ENCODE measurements around the gene SEC24B.
"Not testable (repeated sequence)": the region's sequence is repeated elsewhere in the genome, so short reads cannot be mapped to it uniquely, and the experiment has no call there.

Gene SEC24B

DNA sequence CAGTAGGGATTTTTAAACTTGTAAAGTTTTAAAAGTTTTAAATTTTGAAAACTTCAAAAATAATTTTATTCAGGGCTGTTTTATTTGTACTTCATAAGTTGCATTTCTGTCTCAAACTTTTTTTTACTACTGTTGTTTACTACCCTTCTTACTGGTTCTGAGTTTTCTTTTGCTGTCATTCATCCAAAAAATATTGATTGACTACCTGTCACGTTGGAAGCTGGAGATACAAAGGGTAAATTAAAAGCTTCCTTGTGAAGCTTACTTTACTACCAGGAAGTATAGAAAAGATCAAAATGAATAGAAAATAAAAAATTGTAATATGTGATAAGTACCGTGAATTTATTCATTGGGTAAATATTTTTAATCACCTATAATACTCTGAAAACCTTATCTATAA, 77.1 kb downstream of the SEC24B start:
- H3K4me1 Mint-ChIP-seq (ENCODE audit: low read depth) = no peaks in the 10 kb centered on the region
- H3K9me3 Mint-ChIP-seq = no peaks in the 10 kb centered on the region
- H3K4me3 Mint-ChIP-seq = no peak overlapping the region
- no peaks in the 10 kb centered on the region for H3K27me3 Mint-ChIP-seq (ENCODE audit: low read depth)
- no peak overlapping the region for H3K27ac Mint-ChIP-seq
- peaks cover 35% of the 10 kb centered on the region for H3K36me3 Mint-ChIP-seq (ENCODE audit: low read depth)

DNA sequence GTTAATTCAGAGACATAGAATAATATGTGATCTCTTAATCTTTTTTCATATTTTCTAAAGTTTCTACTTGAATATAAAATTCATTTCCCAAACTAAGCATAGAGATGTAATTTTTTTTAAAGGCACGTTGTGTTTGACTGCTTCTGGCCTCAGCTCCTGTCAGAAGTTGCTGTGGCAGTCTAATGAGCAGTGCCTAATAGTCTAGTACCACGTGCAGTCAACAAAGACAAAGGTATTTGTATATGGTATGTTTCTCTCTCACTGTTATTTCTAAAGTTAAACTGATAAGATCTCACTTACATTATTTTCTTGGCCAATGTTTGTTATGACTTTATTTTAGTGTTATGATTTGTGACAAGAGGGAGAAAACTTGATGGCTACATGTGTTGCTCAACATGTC, 77.8 kb downstream of the SEC24B start:
- Mint-ChIP-seq H3K9me3 (no peaks in the 10 kb centered on the region), H3K36me3 (ENCODE audit: low read depth) (peaks cover 34% of the 10 kb centered on the region), H3K27ac (no peak overlapping the region), H3K27me3 (ENCODE audit: low read depth) (no peaks in the 10 kb centered on the region), H3K4me1 (ENCODE audit: low read depth) (no peaks in the 10 kb centered on the region), H3K4me3 (no peak overlapping the region)

DNA sequence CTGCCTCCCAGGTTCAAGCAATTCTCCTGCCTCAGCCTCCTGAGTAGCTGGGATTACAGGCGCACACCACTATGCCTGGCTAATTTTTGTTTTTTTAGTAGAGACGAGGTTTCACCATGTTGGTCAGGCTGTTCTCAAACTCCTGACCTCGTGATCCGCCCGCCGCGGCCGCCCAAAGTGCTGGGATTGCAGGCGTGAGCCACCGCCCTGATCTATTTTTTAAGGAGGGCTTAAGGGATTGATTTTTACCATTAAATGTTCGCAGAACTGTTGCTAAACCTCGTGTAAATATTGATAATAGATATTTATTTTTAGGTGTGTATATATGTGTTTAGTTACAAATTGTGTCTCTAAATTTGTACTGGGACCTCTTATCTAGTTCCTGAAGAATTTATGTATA, 79.8 kb downstream of the SEC24B start:
- not testable (repeated sequence) for H3K4me1 Mint-ChIP-seq (ENCODE audit: low read depth); H3K27ac Mint-ChIP-seq

DNA sequence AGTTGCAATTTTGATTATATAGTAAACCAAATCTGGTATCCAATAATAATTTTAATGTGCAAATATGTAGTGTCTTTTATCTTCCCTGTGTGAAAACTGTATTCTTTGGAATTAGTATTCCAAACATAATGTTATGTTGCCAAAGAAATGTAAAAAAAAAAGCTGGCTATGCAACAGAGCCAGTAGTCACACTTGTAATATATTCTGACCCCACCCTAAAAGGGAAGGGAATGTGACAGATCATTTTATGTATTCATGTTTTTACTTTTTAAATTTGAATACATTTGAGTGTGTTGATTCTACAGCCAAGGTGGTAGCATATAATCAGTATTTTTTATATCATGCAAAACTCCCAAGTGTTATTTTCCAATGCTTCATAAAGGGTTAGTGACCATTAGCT, 98.6 kb downstream of the SEC24B start:
- Mint-ChIP-seq H3K27ac (no peak overlapping the region), H3K27me3 (ENCODE audit: low read depth) (no peaks in the 10 kb centered on the region), H3K9me3 (no peaks in the 10 kb centered on the region), H3K4me1 (ENCODE audit: low read depth) (no peaks in the 10 kb centered on the region), H3K4me3 (no peak overlapping the region), H3K36me3 (ENCODE audit: low read depth) (peaks cover 42% of the 10 kb centered on the region)

More for the DNA sequence above, 79.8 kb downstream of the SEC24B start:
- not testable (repeated sequence) for H3K27me3 Mint-ChIP-seq (ENCODE audit: low read depth); H3K9me3 Mint-ChIP-seq; H3K4me3 Mint-ChIP-seq
- peaks cover 38% of the 10 kb centered on the region for H3K36me3 Mint-ChIP-seq (ENCODE audit: low read depth)

DNA sequence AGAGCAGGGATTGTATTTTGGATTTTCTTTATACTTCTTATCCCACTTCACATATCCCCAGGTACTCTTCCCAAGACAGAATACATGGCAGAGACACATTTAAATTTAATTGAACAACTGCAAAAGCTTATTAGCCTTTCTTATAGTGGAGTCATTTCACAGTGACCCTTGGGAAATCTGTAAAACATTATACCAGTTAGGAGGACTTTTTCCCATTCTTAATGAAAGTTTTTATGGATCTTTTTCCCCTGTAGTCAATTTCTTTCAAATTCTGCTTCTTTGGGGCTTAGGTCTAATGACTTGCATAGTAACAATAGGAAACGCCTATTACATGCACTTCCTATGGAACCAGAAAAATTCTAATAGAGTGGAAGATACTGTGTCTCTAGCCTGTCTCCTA, 111.8 kb downstream of the SEC24B start:
- Mint-ChIP-seq H3K27ac (no peak overlapping the region), H3K4me3 (no peak overlapping the region), H3K36me3 (ENCODE audit: low read depth) (peaks cover 30% of the 10 kb centered on the region), H3K4me1 (ENCODE audit: low read depth) (peaks cover 16% of the 10 kb centered on the region), H3K9me3 (peaks cover 6% of the 10 kb centered on the region), H3K27me3 (ENCODE audit: low read depth) (no peaks in the 10 kb centered on the region)

DNA sequence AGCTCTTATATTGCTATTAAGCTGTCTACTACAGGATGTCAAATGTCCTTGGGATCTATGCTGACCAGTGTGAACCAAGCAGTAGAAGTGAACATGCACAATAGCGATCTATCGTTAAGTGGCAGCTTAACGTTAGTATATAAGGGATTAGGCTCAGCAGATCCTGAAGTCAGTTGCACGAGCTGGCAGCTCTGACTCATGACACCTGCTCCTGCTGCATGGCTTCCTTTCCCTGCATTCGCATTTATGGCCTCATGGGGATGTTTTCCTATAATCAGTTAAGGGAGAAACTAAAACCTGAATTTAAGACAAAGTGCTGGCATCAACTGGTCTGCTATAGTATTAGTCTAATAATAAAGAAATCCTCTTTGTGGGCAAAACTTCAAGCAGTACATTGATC, 113.8 kb downstream of the SEC24B start:
- Mint-ChIP-seq H3K36me3 (ENCODE audit: low read depth) (peaks cover 23% of the 10 kb centered on the region), H3K27me3 (ENCODE audit: low read depth) (no peaks in the 10 kb centered on the region), H3K27ac (no peak overlapping the region), H3K4me3 (no peak overlapping the region), H3K9me3 (peaks cover 6% of the 10 kb centered on the region), H3K4me1 (ENCODE audit: low read depth) (peaks cover 16% of the 10 kb centered on the region)

DNA sequence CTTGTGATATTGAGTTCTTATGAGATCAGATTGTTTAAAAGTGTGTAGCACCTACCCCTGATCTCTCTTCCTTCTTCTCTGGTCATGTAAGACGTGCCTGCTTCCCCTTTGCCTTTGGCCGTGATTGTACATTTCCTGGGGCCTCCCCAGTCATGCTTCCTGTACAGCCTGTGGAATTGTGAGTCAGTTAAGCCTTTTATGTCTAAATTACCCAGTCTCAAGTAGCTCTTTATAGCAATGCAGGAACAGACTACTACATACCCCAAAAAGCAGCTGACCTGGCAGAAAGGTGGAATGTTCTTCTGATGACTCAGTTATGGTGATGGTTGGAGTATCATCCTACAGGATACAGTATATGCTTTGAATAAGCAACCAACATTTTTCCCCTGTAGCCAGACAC, 115.0 kb downstream of the SEC24B start:
- Mint-ChIP-seq H3K9me3 (peaks cover 6% of the 10 kb centered on the region), H3K4me3 (peak overlapping the region; percentile 16), H3K27me3 (ENCODE audit: low read depth) (no peaks in the 10 kb centered on the region), H3K27ac (peak overlapping the region; percentile 50), H3K4me1 (ENCODE audit: low read depth) (peaks cover 16% of the 10 kb centered on the region), H3K36me3 (ENCODE audit: low read depth) (peaks cover 22% of the 10 kb centered on the region)

DNA sequence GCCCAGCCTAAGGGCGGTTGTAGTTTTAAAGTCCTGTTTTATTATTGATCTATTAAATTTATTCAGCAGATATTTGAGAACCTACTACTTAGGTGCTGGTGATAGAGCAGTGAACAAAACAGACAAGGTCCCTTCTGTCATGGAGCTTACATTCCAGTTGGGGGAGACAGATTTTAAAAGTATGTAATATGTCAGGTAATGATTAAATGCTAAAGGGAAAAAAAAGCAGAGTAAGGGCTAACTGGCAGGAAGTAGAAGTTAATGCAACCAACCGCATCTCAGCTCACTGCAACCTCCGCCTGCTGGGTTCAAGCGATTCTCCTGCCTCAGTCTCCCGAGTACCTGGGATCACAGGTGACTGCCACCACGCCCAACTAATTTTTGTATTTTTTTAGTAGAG, 118.6 kb downstream of the SEC24B start:
- Mint-ChIP-seq H3K4me1 (ENCODE audit: low read depth) (peaks cover 19% of the 10 kb centered on the region), H3K9me3 (peaks cover 6% of the 10 kb centered on the region), H3K4me3 (no peak overlapping the region), H3K27me3 (ENCODE audit: low read depth) (no peaks in the 10 kb centered on the region), H3K27ac (no peak overlapping the region), H3K36me3 (ENCODE audit: low read depth) (peaks cover 19% of the 10 kb centered on the region)

DNA sequence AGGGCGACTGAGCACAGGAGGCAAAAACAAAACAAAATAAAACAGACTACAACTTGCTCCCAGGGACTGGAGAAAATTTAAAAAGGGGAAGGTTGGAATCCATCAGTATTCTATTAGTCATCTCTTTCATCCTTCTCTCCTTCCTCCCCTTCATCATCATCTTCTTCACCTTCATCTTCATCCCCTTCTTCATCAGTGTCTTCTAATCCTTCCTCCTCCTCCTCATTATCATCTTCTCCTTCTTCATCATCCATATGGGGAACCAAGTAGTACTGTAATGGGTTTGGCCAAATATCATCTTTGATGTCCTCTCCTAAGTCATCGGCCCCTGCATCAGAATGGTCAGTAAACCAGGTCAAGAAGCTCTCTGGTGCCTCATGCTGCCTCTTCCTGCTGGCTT, 119.5 kb downstream of the SEC24B start:
- Mint-ChIP-seq H3K27me3 (ENCODE audit: low read depth) (no peaks in the 10 kb centered on the region), H3K4me1 (ENCODE audit: low read depth) (peaks cover 15% of the 10 kb centered on the region), H3K36me3 (ENCODE audit: low read depth) (peaks cover 15% of the 10 kb centered on the region), H3K9me3 (peaks cover 6% of the 10 kb centered on the region), H3K4me3 (no peak overlapping the region), H3K27ac (no peak overlapping the region)

DNA sequence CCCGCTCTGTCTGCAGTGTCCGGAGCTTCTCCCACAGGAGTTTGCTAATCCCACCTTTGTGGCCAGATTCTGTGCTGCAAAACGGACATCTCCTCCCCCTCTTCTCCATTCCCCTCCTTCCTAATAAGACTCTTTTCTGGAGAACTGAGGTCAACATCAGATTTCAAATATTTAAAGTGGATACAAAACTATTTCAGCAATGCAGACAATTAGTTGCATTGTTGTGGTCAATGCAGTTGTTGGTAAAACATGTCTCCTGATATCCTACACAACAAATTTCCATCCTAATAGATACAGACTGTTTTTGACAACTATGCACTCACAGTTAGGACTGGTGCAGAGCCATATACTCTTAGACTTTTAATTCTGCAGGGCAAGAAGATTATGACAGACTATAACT, 121.4 kb downstream of the SEC24B start:
- H3K36me3 Mint-ChIP-seq (ENCODE audit: low read depth) = peaks cover 11% of the 10 kb centered on the region
- H3K27me3 Mint-ChIP-seq (ENCODE audit: low read depth) = no peaks in the 10 kb centered on the region
- H3K4me1 Mint-ChIP-seq (ENCODE audit: low read depth) = peaks cover 12% of the 10 kb centered on the region
- no peak overlapping the region for H3K27ac Mint-ChIP-seq
- no peak overlapping the region for H3K4me3 Mint-ChIP-seq
- peaks cover 4% of the 10 kb centered on the region for H3K9me3 Mint-ChIP-seq

DNA sequence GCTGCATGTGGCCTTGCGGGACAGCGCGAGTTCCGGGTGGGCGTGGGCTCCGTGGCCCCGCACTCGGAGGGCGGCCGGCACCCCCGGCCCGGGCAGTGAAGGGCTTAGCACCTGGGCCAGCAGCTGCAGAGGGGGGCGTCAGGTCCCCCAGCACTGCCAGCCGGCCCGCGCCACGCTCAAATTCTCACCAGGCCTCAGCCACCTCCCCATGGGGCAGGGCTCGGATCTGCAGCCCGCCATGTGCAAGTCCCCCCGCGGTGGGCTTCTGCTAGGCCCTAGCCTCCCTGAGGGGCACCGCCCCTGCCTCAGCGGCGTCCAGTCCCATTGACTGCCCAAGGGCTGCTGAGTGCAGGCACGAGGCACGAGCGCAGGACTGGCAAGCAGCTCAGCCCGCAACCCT, 123.8 kb downstream of the SEC24B start:
- no peaks in the 10 kb centered on the region for H3K27me3 Mint-ChIP-seq (ENCODE audit: low read depth)
- H3K4me1 Mint-ChIP-seq (ENCODE audit: low read depth) = peaks cover 18% of the 10 kb centered on the region
- H3K27ac Mint-ChIP-seq = no peak overlapping the region
- H3K36me3 Mint-ChIP-seq (ENCODE audit: low read depth) = peaks cover 13% of the 10 kb centered on the region
- H3K9me3 Mint-ChIP-seq = peaks cover 4% of the 10 kb centered on the region
- H3K4me3 Mint-ChIP-seq = no peak overlapping the region

DNA sequence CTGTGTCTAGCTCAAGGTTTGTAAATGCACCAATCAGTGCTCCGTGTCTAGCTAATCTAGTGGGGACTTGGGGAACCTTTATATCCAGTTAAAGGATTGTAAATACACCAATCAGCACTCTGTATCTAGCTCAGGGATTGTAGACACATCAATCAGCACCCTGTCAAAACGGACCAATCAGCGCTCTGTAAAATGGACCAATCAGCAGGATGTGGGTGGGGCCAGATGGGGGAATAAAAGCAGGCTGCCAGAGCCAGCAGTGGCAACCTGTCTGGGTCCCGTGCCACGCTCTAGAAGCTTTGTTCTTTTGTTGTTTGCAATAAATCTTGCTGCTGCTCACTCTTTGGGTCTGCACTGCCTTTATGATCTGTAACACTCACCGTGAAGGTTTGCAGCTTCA, 124.5 kb downstream of the SEC24B start:
- peak overlapping the region; percentile 37 for H3K4me3 Mint-ChIP-seq
- not testable (repeated sequence) for H3K9me3 Mint-ChIP-seq; H3K27me3 Mint-ChIP-seq (ENCODE audit: low read depth); H3K27ac Mint-ChIP-seq
- peaks cover 18% of the 10 kb centered on the region for H3K36me3 Mint-ChIP-seq (ENCODE audit: low read depth)
- peaks cover 25% of the 10 kb centered on the region for H3K4me1 Mint-ChIP-seq (ENCODE audit: low read depth)

DNA sequence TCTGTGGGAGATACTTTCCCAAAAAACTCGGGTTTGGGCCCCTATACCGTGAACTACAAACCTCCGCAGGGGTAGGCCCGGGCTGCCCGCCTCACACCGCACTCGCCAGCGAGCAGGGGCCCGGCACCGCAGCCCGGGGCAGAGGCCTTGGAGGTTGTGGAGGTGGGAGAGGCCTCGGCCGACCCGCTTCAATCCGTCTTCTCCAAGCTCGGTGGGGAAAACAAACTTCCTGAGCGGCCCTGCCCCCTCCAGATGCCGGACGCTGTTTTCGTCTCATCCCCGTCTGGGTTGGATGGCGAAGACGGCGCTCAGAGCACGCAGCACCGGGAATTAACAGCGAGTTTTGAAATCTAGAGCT, 126.0 kb downstream of the SEC24B start:
- Mint-ChIP-seq H3K9me3 (peaks cover 4% of the 10 kb centered on the region), H3K4me1 (ENCODE audit: low read depth) (peaks cover 33% of the 10 kb centered on the region), H3K27me3 (ENCODE audit: low read depth) (no peaks in the 10 kb centered on the region), H3K27ac (peak overlapping the region; percentile 96), H3K36me3 (ENCODE audit: low read depth) (peaks cover 20% of the 10 kb centered on the region), H3K4me3 (peak overlapping the region; percentile 92)

DNA sequence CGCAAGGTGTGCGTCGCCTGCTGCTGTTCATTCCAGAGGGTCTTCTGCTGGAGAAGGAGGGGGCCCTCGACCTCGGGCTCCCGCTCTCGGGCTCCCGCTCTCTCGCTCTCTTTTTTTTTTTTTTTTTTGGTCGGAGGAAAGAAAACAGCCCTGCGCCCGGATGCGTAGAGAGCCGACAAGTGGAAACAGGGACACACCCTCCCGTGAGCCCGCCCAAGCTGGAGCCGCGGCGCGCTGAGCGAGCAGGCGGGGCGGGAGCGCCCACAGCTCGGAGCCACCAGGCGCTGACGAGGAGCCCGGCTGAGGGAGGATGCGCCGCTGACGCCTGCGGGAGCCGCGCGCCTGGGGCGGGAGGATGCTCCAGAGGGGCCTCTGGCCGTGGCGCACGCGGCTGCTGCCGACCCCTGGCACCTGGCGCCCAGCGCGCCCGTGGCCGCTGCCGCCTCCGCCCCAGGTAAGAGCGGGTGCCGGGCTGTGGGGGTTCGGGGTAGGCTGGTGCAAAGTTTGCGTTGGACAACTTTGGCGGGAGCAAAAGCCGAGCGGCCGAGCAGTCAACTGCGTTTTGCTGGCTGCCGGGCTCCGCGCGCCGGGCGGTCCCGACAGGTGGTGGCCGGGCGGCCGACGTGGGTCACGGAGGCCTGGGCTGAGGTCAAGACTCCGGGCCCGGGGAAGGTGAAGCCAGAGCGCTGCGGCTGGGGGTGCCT, 126.5 kb downstream of the SEC24B start, which contains the start of gene MCUB:
Gene MCUB, plus strand, starts transcription at position 264 of the 704 bp plus-strand sequence. Its CDS starts 92 bp downstream, at position 356.
- peaks cover 4% of the 10 kb centered on the region for H3K9me3 Mint-ChIP-seq
- no peaks in the 10 kb centered on the region for H3K27me3 Mint-ChIP-seq (ENCODE audit: low read depth)
- peaks cover 36% of the 10 kb centered on the region for H3K4me1 Mint-ChIP-seq (ENCODE audit: low read depth)
- H3K36me3 Mint-ChIP-seq (ENCODE audit: low read depth) = peaks cover 25% of the 10 kb centered on the region
- H3K27ac Mint-ChIP-seq = peak within 1 kb of the TSS; percentile 96
- H3K4me3 Mint-ChIP-seq = peak within 1 kb of the TSS; percentile 92

DNA sequence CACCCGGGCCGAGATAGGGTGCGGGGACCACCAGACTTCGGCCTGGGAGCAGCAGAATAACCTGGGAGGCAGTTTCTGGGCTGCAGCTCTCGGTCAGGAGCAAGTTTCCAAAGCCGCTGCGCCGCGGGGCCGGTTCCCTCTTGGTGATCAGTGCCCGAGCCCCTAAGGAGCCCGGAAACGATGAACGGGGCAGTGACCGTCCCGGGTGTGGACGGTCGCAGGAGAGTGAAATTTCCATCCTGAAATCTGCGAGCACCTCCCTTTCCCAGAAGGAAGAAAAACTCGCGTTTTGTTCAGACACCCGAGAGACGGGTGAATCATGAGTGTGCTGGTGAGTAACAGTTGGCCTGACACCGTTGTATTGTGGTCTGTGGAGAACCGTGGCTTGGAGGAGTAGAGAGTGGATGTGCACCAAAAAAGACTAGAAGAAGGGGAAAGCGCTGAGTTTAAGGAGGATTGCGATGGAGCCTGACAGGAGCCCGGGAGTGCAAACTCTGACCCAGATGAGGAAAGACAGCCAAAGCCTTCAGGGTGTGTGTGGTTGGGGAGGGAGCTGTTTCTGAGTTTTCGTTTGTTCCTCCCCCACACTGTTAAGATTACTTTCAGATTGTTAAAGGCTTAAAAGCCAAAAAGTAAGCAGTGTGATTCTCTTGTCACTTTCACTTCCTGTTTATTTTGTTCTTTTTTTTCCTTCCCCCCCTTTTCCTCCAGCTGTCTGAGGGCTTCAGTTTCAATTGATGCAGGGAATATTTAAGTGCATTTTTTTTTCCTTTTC, 127.3 kb downstream of the SEC24B start:
- peak overlapping the region; percentile 92 for H3K4me3 Mint-ChIP-seq
- peak overlapping the region; percentile 94 for H3K27ac Mint-ChIP-seq
- no peaks in the 10 kb centered on the region for H3K27me3 Mint-ChIP-seq (ENCODE audit: low read depth)
- H3K4me1 Mint-ChIP-seq (ENCODE audit: low read depth) = peaks cover 35% of the 10 kb centered on the region
- H3K9me3 Mint-ChIP-seq = peaks cover 4% of the 10 kb centered on the region
- H3K36me3 Mint-ChIP-seq (ENCODE audit: low read depth) = peaks cover 28% of the 10 kb centered on the region
